NCI-H1930 (cell line): ENCODE results near the gene MYO15A.

ENCODE experiments used
- DNase-seq, 2 experiments: peaks; one replicate each; lab custom pipeline; 2025; lab: John Stamatoyannopoulos, UW

Gene MYO15A

GRCh38 chr17:18136357-18136756, 27.8 kb downstream of the MYO15A start:
- no peak for DNase-seq

DNA sequence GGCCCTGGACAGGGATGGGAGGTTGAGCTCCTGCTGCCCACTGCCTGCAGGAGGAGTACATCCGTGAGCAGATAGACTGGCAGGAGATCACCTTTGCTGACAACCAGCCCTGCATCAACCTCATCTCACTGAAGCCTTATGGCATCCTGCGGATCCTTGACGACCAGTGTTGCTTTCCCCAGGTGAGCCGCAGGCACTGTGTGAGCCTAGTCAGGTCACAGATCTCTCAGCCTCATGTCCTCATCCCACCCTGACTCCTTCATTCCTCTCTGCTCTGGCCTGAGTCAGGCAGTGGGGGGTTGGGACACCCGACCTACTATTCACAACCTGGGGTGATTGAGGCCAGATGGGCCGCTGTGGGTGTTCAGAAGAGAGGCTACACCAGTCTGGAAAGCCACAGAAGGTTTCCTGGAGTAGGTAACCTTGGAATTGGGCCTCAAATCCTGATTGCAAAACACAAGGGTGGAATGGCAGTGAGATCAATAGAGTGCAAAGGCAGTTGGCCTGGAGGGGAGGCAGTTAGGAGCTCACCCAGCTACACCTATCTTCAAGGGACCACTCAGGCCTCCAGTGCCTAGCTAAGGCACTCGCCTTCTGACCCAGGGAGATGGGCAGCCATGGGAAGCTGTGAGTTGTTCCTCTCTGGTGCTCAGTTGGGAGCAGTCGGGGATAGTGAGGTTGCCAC, 29.7 kb downstream of the MYO15A start:
- no peak for DNase-seq

GRCh38 chr17:18139092-18139491, 30.5 kb downstream of the MYO15A start:
- DNase-seq = no peak

DNA sequence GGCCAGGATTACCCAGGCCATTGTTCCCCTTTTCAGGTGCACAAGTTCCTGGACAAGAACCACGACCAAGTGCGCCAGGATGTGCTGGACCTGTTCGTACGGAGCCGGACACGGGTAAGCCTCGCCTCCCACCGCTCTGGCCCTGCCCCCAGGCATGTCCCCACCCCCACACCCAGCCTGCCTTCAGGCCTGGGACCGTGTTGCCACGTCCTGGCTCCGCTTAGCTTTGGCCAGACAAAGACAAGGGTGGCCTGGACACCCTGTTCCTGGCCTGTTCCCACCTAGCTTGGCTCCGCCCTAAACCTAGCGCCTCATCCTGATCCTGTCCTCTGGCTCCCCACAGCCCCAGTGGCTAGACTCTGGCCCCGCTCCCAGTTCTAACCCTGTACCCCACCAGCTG, 30.9 kb downstream of the MYO15A start:
- no peak for DNase-seq

DNA sequence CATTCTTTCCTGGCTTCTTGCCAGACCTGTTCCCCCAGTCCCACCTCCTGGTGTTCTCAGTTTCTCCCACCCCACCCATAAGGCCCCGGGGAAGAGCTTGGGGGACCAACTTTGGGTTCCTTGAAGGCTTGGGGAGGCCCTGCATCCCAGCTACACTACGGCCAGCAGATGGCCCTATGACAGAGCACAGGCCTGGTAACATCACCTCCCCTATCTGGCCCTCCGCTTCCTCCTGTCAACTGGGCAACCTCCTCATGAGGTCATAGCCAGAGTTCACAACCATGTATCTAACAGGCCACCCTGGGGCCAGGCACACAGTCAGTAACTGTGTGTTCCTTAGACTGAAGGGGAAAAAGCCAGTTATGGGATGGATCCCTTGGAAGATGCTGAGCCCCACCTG, 31.4 kb downstream of the MYO15A start:
- DNase-seq = peak in 1 of 2 experiments; percentile 10

DNA sequence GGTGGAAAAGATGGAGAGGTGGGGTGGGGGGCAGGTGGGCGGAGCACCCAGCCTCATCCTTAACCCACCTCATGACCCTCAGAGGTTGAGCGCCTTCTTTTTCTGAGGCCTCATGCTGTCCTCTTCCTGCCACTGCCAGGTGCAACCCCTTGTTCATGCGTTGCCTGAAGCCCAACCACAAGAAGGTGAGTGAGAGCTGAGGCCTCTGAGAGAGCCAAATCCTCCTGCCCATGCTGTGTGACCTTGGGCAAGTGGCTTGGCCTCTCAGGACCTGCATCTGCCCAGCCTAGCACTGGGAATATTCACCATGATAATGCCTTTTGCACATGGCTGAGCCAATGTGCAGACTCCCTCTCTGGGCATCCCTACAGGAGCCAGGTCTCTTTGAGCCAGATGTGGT, 32.1 kb downstream of the MYO15A start:
- DNase-seq = no peak

- DNase-seq = peak; percentile 8 to 40
Observed at GRCh38 chr17:18141210-18141803, 32.8 kb downstream of the MYO15A start.

GRCh38 chr17:18142417-18142816, 33.9 kb downstream of the MYO15A start:
- DNase-seq = no peak

DNA sequence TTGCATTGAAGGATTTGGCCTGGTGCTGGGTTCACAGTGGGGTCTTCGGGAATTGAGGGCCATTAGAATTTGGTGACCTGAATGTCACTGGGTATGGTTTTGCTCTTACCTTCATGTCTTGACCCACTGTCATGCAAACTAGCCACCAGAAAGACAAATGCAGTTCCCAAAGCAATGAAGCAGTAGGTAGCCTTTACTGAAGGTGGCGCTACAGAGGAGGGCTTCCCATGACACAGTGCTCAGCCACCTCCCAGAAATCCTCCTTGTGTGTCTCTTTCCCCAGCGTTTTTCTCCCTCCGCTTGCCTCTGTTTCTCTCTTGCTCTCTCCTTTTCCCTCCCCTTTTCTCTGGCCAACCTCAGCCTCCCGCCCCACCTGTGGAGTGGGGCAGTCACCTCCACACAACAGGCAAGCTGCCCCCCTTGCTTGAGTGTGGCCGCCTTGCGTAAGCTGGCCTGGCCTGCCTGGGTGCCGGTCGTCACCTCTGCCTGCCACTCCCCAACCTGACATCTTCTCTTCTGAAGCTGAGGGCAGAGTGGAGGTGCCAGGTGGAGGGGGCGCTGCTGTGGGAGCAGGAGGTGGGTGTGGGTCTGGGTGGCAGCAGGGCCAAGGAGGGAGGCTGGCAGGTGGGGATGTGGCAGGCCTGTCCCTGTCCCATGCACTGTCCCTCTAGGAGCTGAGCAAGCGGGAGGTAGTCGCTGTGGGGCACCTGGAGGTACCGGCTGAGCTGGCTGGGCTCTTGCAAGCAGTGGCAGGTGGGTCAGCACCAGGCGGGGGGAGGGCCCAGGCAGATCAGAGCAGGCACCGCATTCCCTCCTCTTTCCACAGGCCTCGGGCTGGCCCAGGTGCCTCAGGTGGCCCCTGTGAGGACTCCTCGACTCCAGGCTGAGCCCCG, 34.7 kb downstream of the MYO15A start:
- DNase-seq = peak in 1 of 2 experiments; percentile 9

DNA sequence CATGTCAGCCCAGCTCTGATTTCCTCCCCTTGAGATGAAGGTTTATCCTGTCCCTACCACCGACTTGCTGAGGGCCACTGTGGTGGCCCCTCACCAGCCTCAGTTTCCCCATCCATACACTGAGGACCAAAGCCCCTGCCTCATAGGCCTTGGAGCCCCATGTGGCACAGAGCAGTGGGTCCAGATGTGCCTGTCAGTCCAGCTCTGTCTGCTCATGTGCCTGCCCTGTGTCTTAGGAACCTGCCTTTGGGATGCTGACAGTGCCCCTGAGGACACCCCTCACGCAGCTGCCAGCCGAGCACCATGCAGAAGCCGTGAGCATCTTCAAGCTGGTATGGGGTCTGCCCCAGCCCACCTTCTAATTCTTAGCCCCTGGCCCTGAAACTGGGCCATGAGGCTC, 35.7 kb downstream of the MYO15A start:
- DNase-seq = no peak

DNA sequence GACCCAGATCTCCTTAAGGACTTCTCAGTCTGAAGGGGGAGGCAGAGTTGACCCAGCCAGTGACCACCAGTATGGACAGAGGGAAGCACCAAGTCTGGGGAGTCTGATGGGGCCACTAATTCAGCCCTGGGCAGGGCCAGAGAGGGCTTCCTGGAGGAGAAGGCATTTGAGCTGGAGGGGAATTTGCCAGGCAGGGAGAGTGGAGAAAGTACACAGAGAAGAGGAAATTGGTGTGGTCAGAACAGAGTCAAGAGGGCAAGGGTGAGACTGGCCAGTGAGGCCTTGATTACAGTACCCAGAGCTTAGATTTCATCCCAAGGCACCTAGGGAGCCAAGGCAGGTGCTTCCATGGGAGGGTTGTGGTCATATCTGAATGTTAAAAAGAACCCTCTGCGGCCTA, 36.3 kb downstream of the MYO15A start:
- DNase-seq = no peak

GRCh38 chr17:18145811-18146210, 37.3 kb downstream of the MYO15A start:
- DNase-seq = no peak

DNA sequence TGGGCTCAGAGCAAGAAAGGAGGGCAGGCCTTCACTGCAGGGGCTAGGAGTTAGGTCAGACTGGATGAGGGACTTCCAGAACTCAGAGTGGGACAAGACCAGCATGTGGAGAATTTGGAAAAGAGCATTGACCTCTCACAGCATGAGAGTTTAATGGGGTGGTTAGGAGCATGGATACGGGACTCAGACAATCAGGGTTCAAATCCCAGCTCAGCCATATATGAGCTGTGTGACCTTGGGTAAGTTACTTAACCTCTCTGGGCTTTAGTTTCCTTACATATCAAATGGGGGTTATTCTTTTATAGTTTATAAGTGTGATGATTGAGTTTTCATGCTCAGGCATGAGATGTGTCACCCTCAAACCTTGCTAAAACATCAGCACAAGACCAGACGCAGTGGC, 37.7 kb downstream of the MYO15A start:
- DNase-seq = no peak

GRCh38 chr17:18146980-18147379, 38.4 kb downstream of the MYO15A start:
- no peak for DNase-seq

DNA sequence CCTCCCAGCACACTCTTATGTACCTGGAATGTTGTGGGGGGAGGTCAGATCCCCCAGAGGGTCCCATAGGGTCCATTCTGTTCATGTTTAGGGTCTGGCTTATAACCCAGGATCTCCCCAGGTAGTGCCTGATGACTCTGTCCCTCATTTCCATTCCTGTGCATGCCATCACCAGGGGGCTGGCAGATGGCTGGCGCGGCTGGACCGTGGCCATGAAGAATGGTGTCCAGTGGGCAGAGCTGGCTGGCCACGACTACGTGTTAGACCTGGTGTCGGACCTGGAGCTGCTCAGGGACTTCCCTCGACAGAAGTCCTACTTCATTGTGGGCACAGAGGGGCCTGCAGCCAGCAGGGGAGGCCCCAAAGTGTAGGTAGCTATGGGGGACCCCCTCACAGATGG, 40.0 kb downstream of the MYO15A start:
- no peak for DNase-seq

- no peak for DNase-seq
Observed at GRCh38 chr17:18151290-18151689, 42.7 kb downstream of the MYO15A start.

DNA sequence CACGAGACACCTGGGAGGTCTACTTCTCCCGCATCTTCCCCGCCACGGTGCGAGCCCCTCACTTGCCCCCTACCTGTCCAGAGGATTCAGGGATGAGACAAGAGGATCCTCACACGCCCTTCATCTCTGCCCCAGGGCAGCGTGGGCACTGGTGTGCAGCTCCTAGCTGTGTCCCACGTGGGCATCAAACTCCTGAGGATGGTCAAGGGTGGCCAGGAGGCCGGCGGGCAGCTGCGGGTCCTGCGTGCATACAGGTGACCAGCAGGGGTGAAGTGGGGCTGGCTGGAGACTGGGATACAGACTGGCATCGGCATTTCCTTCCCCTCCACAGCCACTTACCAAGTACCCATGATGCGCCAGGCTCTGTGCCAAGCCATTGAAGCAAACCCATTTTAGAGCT, 46.6 kb downstream of the MYO15A start:
- no peak for DNase-seq

GRCh38 chr17:18156171-18156975, 47.8 kb downstream of the MYO15A start:
- no peak for DNase-seq

DNA sequence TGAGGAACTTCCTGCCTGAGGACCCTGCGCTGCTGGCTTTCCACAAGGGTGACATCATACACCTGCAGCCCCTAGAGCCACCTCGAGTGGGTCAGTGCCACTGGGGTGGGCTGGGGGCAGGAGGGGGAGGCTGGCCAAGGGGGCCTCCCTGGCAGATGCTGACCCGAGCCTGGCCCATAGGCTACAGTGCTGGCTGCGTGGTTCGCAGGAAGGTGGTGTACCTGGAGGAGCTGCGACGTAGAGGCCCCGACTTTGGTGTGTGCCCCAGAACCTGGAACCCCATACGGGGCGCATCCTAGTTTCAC, 48.4 kb downstream of the MYO15A start:
- DNase-seq = no peak

DNA sequence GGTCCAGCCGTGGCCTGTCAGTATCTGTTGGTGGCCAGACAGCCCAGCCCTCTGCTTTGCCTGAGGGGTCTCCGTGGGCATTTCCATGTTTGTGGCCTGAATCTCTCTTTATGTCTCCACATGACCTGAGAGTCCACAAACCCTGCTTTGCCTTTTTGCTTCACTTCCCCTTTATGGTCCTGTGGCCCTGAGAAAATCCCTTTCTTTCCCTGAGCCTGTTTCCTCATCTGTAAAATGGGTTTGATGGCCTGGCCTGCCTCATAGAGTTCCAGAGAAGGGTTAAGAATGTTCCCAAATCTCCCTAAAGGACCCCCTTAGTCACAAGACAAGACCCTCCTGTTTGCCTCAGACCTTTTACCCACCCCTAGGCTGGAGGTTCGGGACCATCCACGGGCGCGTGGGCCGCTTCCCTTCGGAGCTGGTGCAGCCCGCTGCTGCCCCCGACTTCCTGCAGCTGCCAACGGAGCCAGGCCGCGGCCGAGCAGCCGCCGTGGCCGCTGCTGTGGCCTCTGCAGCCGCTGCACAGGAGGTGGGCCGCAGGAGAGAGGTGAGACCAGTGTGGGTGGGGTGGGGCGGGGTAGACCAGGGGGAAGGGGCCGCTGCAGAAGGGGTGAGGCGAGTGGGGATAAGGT, 48.9 kb downstream of the MYO15A start:
- DNase-seq = no peak

DNA sequence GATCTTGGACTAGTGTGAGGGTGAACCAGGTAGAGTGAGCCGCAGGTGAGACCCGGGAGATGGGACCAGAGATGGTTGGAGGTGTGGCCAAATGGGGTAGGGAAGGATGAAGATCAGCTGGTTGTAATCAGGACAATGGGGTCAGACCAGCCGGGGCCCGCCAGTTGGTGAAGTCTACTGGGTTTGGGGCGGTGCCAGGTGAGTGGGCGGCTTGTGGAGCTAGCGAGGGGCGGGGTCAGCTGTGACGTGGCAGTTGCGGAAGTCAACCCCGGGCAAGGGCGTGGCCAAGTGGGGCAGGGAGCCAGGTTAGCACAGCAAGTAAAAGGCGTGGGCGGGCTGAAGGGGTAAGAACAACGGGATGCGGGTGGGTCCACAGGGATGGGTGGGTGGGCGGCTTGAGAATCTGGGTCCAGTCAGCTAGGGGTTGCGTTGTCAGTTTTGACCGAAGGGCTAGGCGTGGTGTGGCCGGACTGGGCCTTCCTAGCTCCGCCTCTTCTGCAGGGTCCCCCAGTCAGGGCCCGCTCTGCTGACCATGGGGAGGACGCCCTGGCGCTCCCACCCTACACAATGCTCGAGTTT, 49.6 kb downstream of the MYO15A start:
- peak; percentile 47 to 60 for DNase-seq
